HG03196 (cell line): Measurements from ENCODE around the gene COA8.

Experiments
- ATAC-seq: cut with Tn5 transposase; IDR thresholded peaks from one replicate; pipeline ENCODE4 v1.9.1; 2021; ENCODE audit not compliant: unreplicated experiment

COA8 gene

DNA sequence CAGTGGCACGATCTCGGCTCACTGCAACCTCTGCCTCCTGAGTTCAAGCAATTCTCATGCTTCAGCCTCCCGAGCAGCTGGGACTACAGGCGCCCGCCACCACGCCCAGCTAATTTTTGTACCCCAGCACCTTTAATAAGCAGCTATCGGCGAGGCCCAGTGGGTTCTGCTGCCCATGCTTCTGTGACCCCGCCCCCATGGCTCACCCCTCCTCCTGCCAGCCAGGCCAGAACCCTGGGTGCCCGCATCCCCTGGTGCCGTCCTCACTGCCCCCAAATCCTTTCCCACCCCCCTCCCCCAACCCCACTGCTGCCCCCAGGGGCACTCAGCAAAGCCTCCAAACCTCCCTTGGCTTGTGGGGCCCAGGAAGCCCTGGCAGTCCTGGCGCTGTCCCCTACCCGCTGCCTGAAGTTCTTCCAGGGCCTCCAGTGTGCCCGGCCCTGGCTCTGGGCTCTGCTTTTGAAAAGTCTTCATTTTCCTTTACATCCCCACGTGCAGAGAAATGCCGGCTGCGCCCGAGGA, 14.8 kb upstream of the COA8 start:
- no peak for ATAC-seq

DNA sequence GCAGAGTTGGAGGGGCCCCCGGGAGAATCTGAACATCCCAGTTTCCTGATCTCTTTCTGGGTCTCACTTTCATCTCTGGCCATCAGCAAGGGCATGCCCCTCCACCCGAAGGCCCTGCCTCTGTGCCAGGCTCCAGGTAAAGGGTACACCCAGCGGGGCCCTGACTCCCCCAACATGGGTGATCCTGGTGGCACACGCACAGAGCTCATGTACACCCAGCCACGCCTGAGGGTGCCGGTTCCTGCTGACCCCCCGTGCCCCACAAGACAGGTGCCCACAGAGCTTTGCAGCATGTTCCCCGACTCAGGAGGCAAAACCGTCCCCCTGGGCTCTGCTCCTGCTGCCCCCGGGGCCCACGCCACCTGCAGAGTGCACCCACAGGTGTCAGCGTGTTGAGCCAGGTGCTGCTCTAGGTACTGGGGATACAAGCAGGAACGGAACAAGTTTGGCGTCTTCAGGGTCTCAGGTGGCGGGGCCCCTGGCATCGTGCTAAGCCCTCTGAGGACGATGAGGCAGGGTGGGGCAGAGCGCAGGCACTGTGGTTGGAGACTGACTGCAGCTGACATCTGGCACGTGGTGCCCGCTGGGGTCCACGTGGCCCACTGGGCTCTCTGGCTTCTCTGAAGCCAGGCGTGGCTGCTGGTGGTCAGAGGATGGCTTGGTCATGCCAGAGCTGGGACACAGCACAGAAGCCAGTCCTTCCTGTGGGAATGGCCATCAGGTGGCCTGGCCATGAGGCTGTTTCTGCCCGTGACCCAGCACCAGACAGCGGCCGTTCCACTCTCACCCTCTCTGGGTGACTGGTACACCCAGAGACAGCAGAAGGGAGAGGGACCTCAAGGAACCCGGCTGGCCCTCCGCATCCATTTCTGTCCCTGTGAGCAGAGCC, 14.1 kb upstream of the COA8 start:
- no peak for ATAC-seq

DNA sequence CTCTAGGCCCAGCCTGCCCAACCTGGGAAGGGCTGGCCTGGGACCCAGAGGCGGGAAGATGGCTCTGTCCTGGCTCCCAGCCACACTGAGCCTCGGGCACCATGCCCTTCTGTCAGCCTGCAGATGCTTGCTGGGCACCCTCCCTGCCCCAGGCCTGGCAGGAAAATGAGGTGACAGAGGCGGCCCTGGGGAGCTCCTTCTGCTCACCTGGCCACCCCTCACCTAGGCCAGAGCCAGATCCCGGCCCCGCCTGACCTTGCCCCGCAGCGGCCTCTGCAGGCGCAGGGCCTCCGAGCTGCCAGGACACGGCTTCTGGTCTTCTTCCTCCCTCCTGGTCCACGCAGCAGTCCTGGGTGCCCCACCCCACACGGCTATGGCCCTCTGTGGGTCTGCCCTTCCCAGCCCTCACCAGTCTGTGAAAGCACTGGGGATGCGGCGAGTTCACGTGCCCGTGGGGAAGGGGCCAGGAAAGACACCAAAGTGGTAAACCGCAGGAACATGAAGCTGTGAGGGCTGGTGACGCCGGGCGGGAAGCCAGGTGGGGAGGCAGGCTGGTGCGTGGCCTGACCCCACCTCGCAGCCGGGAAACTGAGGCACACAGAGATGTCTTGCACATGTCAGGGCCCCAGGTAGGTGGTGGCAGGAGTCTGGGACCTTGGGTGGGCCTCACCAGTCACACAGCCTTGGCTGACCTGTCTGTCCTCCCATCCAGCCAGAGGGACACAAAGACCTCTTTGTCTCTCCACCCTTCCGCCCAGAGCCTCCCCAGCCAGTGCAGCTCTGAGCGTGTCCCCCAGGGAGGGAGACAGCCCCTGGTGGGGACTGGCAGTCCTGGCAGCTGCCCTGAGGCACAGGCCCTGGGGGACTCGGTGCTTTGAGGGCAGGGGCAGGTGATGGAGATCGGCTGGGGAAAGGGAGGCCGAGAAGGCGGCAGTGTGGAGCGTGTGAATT, 13.1 kb upstream of the COA8 start:
- ATAC-seq: no peak

DNA sequence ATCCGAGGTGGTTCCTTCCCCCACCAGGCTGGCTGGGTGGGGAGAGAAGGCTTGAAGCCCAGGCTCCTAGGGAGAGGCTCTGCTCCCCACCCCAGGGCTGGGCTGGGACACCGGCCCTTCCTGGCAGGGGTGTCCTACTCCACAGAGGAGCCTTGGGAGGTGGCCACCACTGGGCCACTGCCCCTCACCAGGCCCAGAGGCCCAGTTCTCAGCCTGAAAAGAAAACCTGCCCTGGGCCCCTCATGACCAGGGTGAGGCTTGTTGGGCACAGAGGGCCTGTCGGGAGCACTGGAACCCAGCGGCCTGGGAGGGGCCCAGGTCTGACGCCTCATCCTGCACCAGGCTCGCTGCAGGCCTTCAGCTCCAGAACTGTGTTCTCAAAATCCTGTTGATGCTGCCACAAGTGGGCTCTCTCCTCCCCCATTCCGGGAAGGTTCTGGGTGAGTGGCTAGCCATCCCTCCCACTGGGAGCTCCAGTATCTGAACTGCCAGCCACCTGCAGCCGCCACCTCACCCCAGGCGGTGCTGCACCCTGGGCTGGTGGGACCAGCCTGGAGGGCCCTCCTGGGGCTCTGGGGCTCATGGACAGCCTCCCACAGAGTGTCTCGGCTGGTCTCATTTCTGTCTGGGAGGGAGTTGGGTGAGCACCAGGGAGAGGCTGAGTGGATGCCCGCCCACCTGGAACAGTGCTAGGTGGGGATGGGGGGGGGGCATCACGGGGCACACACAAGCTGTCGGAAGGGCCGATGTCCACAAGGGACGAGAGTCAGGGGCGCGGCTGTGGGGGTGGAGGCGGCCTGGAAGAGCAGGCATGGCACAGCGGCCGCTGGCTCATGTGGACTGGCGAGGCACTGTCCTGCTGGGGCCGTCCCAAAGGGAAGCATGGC, 12.1 kb upstream of the COA8 start:
- no peak for ATAC-seq

DNA sequence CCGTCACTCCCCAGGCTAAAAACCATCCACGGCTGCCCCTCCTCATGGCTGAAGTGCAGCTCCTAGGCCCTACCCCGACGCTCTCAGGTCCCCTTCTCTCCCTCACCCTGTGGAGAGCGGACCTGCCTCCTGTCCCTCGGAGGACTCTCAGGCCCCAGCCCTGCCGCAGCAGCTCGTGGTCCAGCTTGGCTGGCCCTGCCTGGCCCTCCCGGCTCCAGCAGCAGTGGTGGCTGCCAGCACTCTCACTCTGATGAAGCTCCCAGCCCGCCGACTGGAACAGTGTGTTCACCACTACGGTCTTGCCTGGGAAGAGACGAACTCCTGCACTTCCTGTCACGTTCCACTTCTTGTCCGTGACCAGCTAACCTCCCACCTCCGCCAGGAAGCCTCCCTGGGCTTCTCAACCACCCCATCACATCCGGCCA, 11.4 kb upstream of the COA8 start:
- no peak for ATAC-seq

DNA sequence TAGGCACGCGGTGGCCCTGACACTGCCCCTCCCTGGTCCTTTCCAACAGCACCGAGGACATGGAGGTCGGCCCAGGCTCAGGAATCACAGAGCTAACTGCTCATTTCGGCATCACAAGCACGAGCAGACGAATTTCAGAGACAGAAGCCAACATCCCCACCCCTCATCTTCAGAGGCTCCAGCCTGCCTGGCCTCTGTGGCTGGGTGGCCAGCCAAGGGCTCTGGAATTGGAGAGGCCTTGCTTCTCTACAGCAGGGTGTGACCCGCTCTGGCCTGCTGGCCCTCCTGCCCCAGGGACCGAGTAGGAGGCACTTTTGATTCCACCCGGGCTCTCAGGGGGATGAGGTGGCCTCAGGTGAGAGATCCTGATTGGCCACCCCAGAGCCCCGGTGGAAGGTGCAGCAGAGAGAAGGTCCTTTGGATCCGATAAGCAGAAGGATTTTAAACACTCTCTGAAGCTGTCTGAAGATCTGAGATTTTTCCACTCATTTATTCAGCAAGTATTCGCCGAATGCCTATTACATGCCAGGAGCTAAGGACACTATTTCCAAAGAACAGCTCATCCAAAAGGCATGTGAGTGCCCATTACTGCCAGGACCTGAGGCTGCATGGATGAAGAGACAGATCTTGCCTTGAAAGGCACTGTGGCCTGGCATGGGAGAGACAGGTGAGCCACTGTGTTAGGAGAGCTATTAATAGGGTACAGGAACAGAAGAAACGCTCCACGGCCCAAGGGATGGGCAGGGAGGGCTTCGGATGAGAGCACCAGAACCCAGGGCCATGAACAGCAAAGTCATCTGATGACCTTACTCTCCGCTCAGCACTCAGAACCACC, 10.5 kb upstream of the COA8 start:
- no peak for ATAC-seq

DNA sequence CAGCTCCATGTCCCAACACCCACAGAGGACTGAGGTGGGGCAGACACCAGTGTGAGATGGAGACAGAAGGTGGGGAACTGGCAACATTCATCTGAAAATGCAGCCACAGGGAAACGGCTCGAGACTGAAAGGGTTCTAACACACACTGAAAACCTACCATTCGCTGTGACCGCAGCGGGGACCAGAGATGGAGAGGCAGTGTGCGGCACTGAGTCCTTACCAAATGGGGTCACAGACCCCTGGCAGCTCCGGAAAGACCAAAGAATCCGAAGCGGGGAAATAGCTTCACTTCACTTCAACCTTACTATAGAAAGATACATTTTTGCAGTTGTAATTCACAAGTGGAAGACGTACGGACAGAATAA, 9.9 kb upstream of the COA8 start:
- ATAC-seq: no peak

DNA sequence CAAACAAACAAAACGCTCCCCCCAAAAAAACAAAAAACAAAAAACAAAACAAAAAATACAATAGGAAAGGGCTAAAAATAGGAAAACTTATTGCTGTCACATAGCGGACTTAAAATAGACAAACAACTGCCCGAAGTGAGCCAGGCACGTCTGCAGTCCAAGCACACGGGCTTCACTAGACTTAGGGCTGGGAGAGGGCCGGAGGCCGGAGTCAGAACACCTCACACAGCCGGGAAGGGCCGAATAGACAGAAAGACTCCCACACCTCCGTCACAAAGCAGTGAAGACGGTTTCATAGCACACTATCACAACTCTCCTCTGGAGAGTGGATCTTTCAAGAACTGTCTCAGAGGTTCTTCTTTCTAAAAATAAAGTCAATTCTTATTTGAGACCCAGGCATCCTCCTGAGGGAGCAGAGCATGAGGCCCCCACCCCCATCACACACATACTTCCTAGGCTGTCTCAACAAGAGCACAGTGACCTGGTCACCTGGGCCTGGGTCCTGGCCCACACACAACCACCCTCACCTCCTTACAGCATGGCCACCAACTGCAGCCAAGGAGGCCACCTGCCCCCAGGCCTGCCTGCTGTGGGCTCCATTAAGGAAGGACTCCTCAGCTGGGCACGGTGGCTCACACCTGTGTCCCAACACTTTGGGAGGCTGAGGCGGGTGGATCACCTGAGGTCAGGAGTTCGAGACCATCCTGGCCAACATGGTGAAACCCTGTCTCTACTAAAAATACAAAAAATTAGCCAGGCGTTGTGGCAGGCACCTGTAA, 7.0 kb upstream of the COA8 start:
- ATAC-seq: no peak

DNA sequence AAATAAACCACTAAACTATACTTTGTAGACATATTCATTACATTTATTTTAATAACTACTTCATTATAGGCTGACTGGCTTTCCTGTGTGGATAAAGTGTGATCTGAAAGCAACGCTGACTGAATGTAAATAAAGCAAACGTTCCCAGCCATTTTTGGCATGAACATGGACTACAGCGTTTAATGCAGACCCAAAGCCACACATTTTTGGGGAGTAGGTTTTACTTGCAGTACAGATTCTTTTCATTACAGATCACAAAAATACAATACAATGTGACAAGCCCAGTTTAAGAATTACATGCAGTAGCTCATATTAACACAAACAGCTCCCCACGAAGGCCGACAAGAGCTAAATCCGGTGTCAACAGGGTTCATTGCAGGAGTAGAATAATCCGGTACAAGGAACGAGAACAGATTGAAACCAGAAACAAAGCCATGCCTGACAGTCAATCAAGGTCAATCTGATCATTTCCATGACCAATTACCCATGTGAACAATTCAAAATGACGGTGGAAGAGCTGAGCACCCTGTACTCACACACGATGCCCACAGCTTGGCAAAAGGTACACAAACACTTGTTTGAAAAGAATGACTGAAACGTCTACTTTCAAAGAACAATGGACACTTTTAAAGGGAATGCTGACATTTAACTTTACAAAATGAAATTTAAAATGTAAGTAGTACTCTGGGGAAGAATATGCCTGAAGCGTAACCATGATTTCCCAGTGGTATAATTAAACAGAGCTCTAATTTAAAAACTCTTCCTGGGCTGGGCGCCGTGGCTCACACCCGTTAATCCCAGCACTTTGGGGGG, 5.6 kb upstream of the COA8 start:
- ATAC-seq: no peak

DNA sequence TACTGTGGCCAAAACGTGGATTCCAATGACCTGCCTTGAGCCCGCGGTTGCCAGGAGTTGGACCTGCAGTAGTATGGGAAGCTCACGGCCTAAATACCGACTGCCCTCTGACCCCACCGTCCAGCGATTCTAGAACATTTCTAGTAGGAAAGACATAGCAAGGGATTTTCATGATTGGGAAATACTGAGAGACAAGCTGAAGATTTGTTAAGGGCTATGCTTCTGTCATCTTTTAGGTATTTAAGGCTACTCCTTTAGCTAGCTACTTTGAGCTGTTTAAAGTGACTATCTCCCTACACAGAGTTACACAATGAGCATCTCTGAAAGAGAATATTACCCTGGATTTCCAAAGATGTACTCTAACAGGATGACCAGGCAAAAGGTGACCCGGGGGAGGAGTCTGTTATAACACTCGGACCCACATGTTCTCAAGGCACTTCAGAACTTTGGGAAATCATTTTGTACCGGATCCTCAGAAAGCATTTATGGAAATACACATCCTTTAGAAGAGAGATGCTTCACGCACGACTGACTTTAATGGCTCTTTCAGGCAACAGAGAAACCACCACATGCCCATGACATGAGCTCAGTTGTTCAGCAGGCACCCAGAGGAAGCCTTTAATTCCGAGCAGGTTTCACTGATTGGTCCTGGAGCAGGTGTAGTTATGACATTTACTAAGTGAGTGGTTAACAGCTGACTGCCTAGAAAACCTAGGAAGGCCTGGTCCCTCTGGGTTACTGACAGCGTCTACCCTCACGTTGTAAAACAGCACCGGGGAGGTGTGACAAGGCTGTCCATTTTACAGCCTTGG, 4.5 kb upstream of the COA8 start:
- ATAC-seq: no peak

DNA sequence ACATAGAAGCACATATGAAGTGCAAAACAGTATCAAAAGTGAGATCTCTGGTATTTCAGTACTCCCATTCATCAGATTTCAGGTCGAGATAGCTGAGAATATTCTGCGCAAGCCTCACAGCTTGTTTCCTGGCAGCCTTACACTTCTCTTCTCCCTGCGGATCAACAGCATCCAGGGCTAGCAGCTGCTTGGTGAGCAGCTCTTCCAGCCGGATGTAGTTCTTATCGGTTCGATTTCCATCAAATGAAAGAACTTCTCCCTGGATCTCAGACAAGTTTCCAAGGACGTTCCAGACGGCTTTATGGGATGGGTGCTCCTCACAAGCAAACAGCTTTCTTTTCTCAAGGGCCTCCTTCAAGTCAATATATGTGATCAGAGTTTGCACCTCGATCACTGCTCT, 3.0 kb upstream of the COA8 start:
- no peak for ATAC-seq

DNA sequence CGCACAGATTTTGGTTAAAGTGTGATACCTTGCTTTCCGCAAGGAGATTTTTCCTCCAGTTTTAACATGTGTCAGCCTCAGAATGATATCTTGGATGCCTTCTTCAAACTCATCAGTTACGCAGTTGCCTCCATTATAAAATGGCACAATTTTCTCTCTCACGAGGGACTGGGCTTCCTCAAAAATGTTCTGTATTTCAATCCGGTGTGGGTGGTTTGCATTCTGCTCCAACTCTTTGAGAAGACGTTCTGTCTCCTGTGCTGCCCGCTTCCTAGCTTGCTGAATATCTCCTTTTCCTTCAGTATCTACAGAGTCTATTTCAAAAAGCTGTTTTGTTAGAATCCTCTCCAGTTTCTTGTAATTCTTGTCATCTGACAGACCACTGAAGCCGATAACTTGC, 2.1 kb upstream of the COA8 start:
- no peak for ATAC-seq

DNA sequence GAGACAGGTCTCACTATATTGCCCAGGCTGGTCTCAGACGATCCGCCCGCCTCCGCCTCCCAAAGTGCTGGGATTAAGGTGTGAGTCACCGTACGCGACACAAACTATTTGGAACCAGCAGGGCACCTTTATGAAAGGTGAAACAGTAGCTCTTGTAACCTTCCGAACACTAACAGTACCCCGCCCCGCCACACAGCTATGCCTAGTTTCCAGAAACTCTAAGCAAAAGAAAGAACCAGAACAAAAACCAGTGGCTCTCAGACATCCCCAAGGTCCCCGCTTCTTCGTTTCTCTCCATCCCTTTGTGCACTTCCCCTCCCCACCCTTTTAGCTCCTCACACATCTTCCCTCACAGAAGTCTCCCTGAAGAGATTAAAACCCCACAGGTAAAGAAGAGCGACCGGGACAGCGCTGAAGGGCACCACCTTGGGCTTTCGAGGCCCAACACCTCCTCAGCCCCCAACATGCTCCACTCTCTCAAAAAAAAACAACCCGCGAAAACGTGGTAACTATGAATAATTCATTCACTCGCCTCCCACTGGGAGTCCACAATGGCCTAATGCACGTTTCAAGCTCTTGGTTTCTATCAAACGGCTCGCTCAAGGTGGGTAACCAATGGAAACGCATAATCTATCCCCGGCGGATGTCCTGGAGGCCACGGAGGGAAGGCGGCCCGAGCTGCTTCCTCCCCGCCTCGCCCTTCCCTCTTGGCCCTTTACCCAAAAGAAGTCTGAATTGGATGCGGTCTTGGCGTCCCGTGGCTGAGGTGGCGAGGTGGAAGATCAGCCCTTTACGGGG, 1.2 kb upstream of the COA8 start:
- peak; percentile 19 for ATAC-seq

DNA sequence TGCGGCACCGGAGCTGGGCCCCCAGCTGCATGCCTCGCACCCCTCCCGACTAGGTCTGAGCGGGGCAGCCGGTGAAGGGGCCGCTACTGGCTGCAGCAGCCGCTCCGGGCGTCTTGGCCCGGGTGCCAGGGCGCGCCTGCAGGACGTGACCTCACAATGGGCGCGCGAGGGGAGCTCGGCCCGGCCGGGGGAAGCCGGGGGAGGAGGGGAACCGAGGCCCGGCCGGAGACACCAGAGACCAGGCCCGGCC, 656 bp upstream of the COA8 start:
- peak; percentile 30 for ATAC-seq

DNA sequence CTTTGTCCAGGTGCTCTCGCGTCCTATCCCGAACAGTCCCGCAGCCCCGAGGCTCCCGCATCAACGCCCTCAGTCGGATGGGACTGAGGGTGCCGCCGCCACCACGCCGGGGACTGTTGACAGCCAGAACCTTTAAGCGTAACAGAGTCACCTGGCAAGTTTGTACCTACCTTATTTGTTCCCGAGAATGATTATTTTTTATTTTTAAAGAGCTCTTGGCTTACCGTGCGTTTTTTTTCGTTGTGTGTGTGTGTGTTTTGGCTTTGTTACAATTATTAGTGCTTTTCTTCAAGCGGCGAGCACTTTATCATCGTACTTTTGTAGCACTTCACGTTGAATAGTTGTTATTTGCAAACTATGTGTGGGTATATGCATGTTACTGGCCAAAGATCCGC, 463 bp downstream of the COA8 start:
- no peak for ATAC-seq

DNA sequence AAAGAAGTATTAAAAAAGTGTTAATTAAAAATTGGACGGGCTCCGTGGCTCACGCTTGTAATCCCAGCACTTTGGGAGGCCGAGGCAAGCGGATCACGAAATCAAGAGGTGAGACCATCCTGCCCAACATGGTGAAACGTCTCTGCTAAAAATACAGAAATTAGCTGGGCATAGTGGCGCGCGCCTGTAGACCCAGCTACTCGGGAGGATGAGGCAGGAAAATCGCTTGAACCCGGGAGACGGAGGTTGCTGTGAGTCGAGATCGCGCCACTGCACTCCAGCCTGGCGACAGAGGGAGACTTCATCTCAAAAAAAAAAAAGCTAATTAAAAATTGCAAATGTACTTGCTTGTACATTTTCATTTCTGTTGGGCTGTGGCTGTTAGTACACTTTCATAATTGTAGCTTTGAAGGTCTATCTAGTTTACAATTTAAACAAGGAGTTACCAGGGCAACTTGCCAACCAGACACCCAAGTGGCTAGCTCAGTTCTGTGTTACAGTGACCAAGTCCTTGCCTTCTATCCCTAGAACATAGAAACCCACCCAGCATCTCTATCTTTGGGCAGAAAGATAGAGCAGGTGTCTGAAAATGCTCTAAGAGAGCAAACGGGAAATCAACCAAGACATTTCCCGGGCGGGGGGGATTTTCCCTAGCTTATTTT, 1.2 kb downstream of the COA8 start:
- ATAC-seq: no peak
